GM23248 (cell line): Measurements from ENCODE around the gene SLC5A1.

Experiments
- EZH2 ChIP-seq: fragments of 200-600 bp; sonication (generic); IDR thresholded peaks from 2 replicates; pipeline ENCODE4 v1.6.1; 2018; ENCODE audit warnings: antibody characterized with exemption, mild to moderate bottlenecking; ENCODE audit not compliant: insufficient read depth, poor library complexity, severe bottlenecking
- EZH2phosphoT487 ChIP-seq: fragments of 200-600 bp; sonication (generic); IDR thresholded peaks from 2 replicates; pipeline ENCODE4 v1.6.1; 2018; ENCODE audit warnings: antibody characterized with exemption, moderate library complexity, mild to moderate bottlenecking, low read depth; ENCODE audit not compliant: insufficient read depth

DNA sequence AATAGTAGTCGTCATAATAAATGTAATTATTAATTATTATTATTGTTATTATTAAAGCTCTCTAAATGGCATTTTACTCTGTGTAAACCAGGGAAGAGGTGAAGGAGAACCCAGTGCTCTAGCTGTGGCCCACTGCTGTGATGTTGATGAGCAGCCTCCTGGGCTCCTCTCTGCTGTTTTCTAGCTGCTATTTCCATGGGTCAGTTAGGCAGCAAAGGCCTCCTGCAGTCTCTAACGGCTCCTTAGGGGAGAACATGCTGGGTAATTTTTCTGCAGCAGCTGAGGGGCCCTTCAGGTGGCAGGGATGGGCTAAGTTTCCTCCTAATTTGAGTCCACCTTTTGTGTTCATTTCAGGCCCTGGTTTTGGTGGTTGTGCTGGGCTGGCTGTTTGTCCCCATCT lies 24.6 kb downstream of the SLC5A1 start:
- TF ChIP-seq EZH2 = no peak
- TF ChIP-seq EZH2phosphoT487 = no peak
